Nephron progenitor cell (in vitro differentiated cells): ENCODE data around the gene RAB36.

ENCODE experiments used
- DNase-seq: peaks from one replicate; pipeline ENCODE4 v3.0.0; 2021
- H3K27ac Mint-ChIP-seq: 2 replicates; pipeline ENCODE4 v1.8.0; 2021; ENCODE audit warnings: mild to moderate bottlenecking, moderate library complexity, mixed read lengths
- H3K27me3 Mint-ChIP-seq: 2 replicates; pipeline ENCODE4 v1.8.0; 2021; ENCODE audit warnings: mild to moderate bottlenecking, low read depth, mixed read lengths; ENCODE audit not compliant: poor library complexity
- H3K36me3 Mint-ChIP-seq: 2 replicates; pipeline ENCODE4 v1.8.0; 2021; ENCODE audit warnings: low read depth, mixed read lengths
- H3K4me1 Mint-ChIP-seq: 2 replicates; pipeline ENCODE4 v1.8.0; 2021; ENCODE audit warnings: mixed read lengths
- H3K4me3 Mint-ChIP-seq: 2 replicates; pipeline ENCODE4 v1.8.0; 2021; ENCODE audit warnings: mild to moderate bottlenecking, moderate library complexity, mixed read lengths
- H3K9me3 Mint-ChIP-seq: 2 replicates; pipeline ENCODE4 v1.8.0; 2021; ENCODE audit warnings: mild to moderate bottlenecking, moderate library complexity, mixed read lengths
- TF ChIP-seq, protein P1 (sequence below): fragments of 200-600 bp; sonication (generic); IDR thresholded peaks from 2 replicates; pipeline ENCODE4 v1.5.0; 2021; ENCODE audit warnings: antibody characterized with exemption

The RAB36 gene

DNA sequence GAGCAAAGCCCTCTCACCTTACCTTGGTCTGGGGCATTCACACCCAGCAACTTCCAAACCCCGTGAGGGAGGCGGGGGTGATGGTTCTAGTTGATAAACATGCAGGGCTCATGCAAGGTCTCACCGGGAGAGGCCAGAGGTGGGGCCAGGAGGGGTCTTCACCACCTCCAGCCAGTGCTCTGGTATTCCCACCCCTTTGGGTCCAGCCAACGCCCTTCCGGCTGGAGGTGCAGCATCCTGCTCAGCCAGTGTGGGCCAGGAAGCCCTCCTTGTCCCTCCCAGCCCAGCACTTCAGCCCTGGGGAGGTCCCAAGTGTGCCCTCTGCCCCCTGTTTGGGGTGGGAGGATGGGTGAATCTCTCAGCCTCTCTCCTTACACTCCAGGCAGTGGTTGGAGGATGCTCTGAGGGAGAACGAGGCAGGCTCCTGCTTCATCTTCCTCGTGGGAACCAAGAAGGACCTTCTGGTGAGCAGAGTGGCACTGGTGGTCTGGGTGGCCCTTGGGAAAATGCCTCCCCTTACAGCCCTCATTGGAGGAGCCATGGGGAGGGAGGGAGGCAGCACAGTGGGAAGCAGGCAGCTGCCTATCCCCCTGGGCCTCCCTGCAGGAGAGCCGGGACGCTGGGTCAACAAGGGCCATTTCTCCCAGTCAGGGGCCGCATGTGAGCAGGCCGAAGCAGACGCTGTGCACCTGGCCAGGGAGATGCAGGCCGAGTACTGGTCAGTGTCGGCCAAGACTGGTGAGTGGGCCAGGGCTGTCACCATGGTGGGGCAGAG lies 13.4 kb downstream of the RAB36 start:
- TF ChIP-seq, protein P1, sequence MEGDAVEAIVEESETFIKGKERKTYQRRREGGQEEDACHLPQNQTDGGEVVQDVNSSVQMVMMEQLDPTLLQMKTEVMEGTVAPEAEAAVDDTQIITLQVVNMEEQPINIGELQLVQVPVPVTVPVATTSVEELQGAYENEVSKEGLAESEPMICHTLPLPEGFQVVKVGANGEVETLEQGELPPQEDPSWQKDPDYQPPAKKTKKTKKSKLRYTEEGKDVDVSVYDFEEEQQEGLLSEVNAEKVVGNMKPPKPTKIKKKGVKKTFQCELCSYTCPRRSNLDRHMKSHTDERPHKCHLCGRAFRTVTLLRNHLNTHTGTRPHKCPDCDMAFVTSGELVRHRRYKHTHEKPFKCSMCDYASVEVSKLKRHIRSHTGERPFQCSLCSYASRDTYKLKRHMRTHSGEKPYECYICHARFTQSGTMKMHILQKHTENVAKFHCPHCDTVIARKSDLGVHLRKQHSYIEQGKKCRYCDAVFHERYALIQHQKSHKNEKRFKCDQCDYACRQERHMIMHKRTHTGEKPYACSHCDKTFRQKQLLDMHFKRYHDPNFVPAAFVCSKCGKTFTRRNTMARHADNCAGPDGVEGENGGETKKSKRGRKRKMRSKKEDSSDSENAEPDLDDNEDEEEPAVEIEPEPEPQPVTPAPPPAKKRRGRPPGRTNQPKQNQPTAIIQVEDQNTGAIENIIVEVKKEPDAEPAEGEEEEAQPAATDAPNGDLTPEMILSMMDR = no peak
- H3K4me3 Mint-ChIP-seq = no peak overlapping the region
- H3K27me3 Mint-ChIP-seq = peaks cover 16% of the 10 kb centered on the region
- peaks cover 39% of the 10 kb centered on the region for H3K4me1 Mint-ChIP-seq
- H3K27ac Mint-ChIP-seq = no peak overlapping the region
- no peaks in the 10 kb centered on the region for H3K9me3 Mint-ChIP-seq
- H3K36me3 Mint-ChIP-seq = peaks cover 6% of the 10 kb centered on the region
- DNase-seq = no peak

DNA sequence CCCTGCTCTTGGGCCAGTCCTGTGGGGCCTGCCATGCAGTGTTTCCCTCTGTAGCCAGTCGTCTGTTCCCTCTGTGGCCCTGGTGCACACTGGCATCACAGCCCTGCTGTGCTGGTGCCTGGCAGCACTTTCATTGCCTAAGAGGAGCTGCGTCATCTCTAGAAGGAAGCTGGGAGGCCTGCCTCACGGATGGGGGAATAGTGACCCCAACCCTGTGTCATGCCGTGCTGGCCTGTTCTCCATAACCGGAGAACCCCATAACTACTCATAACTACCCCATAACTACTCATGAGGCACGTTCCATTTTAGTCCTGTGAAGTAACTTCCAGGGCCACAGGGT lies 14.0 kb downstream of the RAB36 start:
- H3K36me3 Mint-ChIP-seq = peaks cover 6% of the 10 kb centered on the region
- TF ChIP-seq, protein P1 = no peak
- no peak overlapping the region for H3K27ac Mint-ChIP-seq
- H3K27me3 Mint-ChIP-seq = peaks cover 19% of the 10 kb centered on the region
- H3K4me1 Mint-ChIP-seq = peaks cover 41% of the 10 kb centered on the region
- no peak for DNase-seq
- H3K9me3 Mint-ChIP-seq = no peaks in the 10 kb centered on the region
- no peak overlapping the region for H3K4me3 Mint-ChIP-seq

DNA sequence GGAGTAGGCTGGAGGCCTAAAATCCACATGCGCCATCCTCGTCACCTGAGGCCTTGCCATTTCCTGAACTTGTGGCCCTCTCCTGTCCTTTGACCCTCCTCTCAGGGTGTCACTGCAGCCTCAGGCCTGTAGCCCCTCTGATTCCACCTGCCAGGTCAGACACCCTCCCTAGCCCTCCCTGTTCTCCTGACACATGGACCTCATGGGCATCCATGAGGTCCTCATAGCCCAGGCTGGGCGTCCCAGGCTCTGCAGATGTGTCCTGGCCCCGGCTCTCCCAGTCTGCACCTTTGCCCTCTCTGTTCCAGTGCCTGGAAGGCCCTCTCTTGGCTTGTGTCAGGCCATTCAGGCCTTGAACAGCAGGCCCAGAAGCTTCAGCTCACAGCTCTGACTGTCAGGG lies 15.8 kb downstream of the RAB36 start:
- Mint-ChIP-seq H3K4me3 (no peak overlapping the region), H3K9me3 (no peaks in the 10 kb centered on the region), H3K27ac (peak overlapping the region; percentile 32), H3K4me1 (peaks cover 38% of the 10 kb centered on the region), H3K36me3 (no peaks in the 10 kb centered on the region), H3K27me3 (peaks cover 22% of the 10 kb centered on the region)
- DNase-seq = no peak
- TF ChIP-seq, protein P1 = no peak

DNA sequence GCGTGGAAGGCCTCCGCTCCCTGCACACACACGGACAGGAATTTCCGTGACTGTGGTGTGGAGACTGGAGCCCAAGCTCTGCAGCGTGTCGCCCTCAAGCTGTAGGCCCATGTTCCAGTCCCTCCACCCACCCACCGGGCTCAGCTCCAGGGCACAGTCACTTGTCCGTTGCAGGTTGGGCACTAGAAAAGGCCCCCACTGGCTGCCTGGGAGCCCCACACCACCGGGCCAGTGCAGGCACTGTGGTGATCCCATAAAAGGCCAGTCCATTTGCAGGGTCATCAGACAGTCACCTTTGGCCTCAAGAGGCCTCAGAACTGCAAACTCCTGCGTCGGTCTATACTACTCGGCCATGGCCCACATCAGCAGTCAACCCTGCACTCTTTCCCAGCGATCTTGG lies 16.3 kb downstream of the RAB36 start:
- TF ChIP-seq, protein P1 = no peak
- H3K27ac Mint-ChIP-seq = no peak overlapping the region
- no peak overlapping the region for H3K4me3 Mint-ChIP-seq
- no peaks in the 10 kb centered on the region for H3K9me3 Mint-ChIP-seq
- H3K36me3 Mint-ChIP-seq = no peaks in the 10 kb centered on the region
- H3K27me3 Mint-ChIP-seq = peaks cover 19% of the 10 kb centered on the region
- H3K4me1 Mint-ChIP-seq = peaks cover 42% of the 10 kb centered on the region
- no peak for DNase-seq

DNA sequence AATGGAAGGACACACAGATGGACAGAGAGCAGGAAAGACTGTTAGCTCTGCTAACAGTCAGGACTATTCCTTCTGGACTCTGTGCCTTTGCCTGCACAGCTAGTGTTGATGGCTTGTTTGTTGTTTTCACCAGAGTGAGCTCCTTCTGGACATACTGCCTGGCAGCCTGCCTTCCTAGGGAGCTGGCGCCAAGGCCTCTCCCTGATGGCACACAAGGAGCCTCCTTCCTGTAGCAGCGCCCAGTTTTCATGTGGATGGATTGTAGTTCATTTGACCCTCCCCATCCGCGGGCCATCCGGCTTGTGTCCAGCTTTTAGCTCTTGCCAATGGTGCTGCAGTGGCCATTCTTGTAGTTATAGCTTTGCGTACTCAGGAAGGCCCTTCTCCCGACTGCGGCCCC lies 18.4 kb downstream of the RAB36 start:
- DNase-seq = no peak
- Mint-ChIP-seq H3K27ac (no peak overlapping the region), H3K4me1 (peaks cover 54% of the 10 kb centered on the region), H3K27me3 (peaks cover 10% of the 10 kb centered on the region), H3K36me3 (no peaks in the 10 kb centered on the region), H3K9me3 (no peaks in the 10 kb centered on the region), H3K4me3 (no peak overlapping the region)
- TF ChIP-seq, protein P1 = no peak

DNA sequence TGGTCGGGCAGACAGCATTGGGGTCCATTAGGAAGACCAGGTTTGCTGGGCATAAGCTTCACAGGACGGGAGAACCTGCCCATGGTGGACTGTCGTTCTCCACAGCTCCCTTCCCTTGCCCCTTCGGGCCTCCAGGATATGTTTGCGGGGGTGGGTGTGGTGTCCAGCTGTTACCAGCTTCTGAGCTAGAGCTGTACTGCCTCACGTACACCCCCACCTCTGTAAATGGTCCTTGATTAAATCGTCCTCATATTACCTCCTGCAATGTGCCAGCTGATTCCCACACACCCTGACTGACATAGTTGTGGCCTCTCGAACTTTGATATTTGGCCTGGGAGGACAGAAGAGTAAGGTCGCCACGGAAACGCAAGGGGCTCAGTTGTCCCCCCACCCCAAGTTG lies 18.8 kb downstream of the RAB36 start:
- Mint-ChIP-seq H3K9me3 (no peaks in the 10 kb centered on the region), H3K27ac (no peak overlapping the region), H3K4me3 (no peak overlapping the region), H3K4me1 (peaks cover 56% of the 10 kb centered on the region), H3K36me3 (no peaks in the 10 kb centered on the region), H3K27me3 (peaks cover 10% of the 10 kb centered on the region)
- no peak for DNase-seq
- TF ChIP-seq, protein P1 = no peak
